GM12865 (cell line): ENCODE data around the gene ZNF74.
"Not testable (repeated sequence)": the region's sequence is repeated elsewhere in the genome, so short reads cannot be mapped to it uniquely, and the experiment has no call there.

Experiments used
- DNase-seq: peaks from one replicate; pipeline ENCODE4 v3.0.0; 2010; ENCODE audit warnings: low read depth
- H3K4me3 ChIP-seq: 2 replicates; pipeline ENCODE4 v1.5.1; 2011; ENCODE audit warnings: mild to moderate bottlenecking, low read depth, low read length, control low read depth
- TF ChIP-seq, protein P1 (sequence below): IDR thresholded peaks from 2 replicates; pipeline ENCODE4 v1.5.1; 2011; ENCODE audit warnings: low read length, control low read depth, low read depth, inconsistent platforms; ENCODE audit not compliant: insufficient read depth; ENCODE audit errors: missing control alignments

Gene ZNF74

DNA sequence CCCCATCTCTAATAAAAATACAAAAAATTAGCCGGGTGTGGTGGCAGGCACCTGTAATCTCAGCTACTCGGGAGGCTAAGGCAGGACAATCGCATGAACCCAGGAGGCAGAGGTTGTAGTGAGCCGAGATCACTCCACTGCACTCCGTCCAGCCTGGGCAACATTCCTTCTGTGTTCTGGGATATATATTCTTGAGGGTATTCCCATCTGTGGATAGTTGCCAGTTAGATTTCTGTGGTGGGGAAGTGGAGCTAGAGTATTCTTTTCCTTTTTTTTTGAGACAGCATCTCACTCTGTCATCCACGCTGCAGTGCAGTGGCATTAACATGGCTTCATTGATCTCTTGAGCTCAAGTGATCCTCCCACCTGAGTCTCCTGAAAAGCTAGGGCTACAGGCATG is 9.1 kb upstream of the ZNF74 start:
- no peak overlapping the region for H3K4me3 ChIP-seq
- TF ChIP-seq, protein P1, sequence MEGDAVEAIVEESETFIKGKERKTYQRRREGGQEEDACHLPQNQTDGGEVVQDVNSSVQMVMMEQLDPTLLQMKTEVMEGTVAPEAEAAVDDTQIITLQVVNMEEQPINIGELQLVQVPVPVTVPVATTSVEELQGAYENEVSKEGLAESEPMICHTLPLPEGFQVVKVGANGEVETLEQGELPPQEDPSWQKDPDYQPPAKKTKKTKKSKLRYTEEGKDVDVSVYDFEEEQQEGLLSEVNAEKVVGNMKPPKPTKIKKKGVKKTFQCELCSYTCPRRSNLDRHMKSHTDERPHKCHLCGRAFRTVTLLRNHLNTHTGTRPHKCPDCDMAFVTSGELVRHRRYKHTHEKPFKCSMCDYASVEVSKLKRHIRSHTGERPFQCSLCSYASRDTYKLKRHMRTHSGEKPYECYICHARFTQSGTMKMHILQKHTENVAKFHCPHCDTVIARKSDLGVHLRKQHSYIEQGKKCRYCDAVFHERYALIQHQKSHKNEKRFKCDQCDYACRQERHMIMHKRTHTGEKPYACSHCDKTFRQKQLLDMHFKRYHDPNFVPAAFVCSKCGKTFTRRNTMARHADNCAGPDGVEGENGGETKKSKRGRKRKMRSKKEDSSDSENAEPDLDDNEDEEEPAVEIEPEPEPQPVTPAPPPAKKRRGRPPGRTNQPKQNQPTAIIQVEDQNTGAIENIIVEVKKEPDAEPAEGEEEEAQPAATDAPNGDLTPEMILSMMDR, result no peak
- no peak for DNase-seq

DNA sequence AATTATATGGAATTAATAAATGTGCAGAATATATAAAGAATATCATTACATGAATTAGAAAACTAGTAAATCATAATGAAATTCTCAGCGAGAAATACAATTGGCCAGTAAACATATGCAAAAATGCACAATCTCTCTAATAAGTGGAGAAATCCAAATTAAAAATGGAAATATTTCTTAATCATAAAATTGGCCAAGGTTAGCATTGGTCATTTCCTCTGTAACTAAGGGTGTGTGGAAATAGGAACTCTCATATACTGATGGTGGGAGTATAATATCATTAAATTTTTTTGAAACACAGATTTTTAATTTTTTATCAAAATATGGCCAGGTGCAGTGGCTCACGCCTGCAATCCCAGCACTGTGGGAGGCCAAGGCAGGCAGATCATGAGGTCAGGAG is 7.6 kb upstream of the ZNF74 start:
- TF ChIP-seq, protein P1, result no peak

DNA sequence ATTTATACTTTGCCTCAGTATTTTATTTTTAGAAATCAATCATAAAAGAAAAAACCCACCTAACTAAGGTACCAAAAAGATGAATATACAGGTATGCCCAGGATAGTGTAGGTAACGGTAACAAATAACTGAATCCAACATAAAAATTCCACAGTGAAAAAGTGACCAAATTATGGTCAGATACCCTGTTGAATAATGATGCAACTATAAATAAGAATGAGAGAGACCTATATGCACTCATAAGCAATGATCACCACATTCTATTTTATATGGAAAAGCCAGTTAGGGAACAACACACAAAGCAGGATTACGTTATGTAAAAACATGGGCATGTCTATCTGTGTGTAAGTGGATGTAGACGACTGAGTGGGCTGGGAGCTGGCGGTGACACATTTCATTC is 7.0 kb upstream of the ZNF74 start:
- no peak overlapping the region for H3K4me3 ChIP-seq
- DNase-seq, result no peak
- TF ChIP-seq, protein P1, result no peak

More for the DNA sequence above, 7.6 kb upstream of the ZNF74 start:
- DNase-seq, result no peak
- H3K4me3 ChIP-seq, result no peak overlapping the region

DNA sequence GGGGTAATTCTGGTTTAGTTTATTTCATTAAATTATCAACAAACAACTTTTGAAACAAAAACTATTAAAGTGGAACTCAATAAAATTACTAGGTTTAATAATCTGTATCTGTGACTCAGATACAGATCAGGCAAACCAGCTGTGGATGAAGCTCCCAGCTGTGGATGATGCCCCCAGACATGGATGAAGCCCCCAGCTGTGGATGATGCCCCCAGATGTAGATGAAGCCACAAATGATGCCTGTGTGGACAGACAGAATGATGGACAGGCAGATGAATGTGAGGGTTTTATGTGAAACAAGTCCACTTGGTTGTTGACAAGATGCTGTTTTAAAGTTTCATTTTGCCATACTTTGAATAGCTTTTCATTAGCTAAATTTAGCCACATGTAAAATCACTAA is 5.8 kb upstream of the ZNF74 start:
- TF ChIP-seq, protein P1, result no peak
- H3K4me3 ChIP-seq, result no peak overlapping the region
- DNase-seq, result no peak

DNA sequence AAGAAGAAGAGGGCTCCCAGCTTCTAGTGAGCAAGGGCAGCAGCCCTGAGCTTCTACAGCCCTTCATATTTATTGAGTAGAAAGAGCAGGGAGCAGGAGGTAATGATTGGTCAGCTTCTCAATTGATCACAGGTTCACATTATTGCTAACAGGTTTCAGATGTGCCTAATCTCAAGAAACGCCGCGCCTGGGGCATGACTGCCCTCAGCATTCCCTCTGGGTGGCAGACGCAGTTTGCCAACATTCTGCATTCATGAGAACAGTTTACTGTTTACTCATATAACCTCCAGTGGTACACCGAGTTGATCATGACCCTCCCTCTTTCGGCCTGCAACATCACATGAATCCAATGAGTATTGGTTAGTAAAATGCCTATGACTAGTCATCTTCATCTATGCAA is 4.7 kb upstream of the ZNF74 start:
- no peak for DNase-seq
- H3K4me3 ChIP-seq, result no peak overlapping the region
- TF ChIP-seq, protein P1, result no peak

DNA sequence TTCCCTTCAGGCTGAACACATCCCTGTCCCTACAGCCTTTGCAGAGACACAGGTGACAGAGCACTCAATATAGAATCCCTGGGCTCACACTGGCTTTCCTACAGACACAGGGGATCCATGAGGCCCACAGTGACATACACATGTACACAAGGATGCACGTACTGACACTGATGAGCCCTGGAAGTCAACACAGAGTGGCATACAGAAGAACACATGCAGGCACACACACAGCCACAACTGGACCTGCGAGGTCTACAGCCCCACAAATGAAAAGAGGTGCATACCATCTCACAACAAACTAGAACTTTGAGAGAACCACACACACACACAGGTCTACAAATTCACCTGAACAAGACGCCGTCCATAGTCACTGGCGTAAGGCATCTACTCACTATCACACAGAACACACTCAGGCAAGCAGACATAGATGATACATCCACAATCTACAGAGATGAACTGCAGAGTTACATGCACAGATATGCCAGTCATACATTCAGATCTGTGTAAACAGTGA is 3.5 kb upstream of the ZNF74 start:
- no peak overlapping the region for H3K4me3 ChIP-seq
- TF ChIP-seq, protein P1, result no peak
- DNase-seq, result no peak

DNA sequence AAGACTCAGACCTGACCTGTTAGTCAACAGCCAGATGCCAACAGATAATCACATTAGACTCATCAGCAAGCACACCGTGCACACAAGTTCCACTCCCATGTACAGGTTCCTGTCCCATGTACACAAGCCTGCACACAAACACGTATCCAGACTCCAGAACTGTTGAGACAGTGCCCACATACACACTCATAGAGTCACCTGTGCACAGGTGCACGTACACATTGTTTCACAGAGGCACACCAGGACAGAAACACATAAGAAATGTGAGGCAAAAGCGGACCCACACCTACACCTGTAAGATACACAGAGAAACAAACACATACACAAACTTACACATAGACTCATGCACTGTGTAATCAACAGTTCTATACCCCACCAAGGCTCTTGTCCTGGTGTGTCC is 2.7 kb upstream of the ZNF74 start:
- no peak for DNase-seq
- TF ChIP-seq, protein P1, result no peak

DNA sequence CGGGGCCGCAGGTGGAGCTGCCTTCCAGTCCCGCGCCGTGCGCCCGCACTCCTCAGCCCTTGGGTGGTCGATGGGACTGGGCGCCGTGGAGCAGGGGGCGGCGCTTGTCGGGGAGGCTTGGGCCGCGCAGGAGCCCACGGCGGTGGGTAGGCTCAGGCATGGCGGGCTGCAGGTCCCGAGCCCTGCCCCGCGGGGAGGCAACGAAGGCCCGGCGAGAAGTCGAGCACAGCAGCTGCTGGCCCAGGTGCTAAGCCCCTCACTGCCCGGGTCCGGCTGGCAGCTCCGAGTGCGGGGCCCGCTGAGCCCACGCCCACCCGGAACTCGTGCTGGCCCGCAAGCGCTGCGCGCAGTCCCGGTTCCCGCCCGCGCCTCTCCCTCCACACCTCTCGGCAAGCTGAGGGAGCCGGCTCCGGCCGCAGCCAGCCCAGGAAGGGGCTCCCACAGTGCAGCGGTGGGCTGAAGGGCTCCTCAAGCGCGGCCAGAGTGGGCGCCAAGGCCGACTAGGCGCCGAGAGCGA is 1.5 kb upstream of the ZNF74 start:
- not testable (repeated sequence) for H3K4me3 ChIP-seq, DNase-seq

More for the DNA sequence above, 2.7 kb upstream of the ZNF74 start:
- no peak overlapping the region for H3K4me3 ChIP-seq
